Naive thymus-derived CD4-positive, alpha-beta T cell (primary cell): Measurements from ENCODE around the gene DCST1. TPM values are rescaled to one million over a fixed set of nuclear protein-coding genes. Genes with fewer than 3 reads are reported as not detected.

ENCODE experiments used
- ATAC-seq: fragments of 150-1000 bp; cut with Tn5 transposase; 2 replicates; pipeline ENCODE4 v1.10.0; 2021; ENCODE audit warnings: mild to moderate bottlenecking, moderate library complexity
- CTCF ChIA-PET: fragments of 350-600 bp; sonication (Branson Sonifier 250); formaldehyde crosslinking; loops from one replicate; lab custom pipeline; 2021; ENCODE audit warnings: antibody characterized with exemption; lab: Charles Lee
- POLR2A ChIA-PET: fragments of 350-600 bp; sonication (Branson Sonifier 250); formaldehyde crosslinking; loops from one replicate; lab custom pipeline; 2021; ENCODE audit warnings: antibody characterized with exemption, inconsistent platforms; lab: Charles Lee
- DNase-seq, 9 donors: peaks; one replicate each; pipeline versions ENCODE4 v3.0.0 to v3.0.0-alpha.2; 2020 to 2022; ENCODE audit warnings: mixed read lengths in 1 of 9
- H3K27ac ChIP-seq: one replicate; pipeline ENCODE4 v1.7.0; 2013; ENCODE audit warnings: mild to moderate bottlenecking, low read depth, low read length, moderate library complexity
- H3K27me3 ChIP-seq, 2 donors: one replicate each; pipeline ENCODE4 v1.7.0; 2013; ENCODE audit warnings: low read length in 2 of 2, mild to moderate bottlenecking in 2 of 2, moderate library complexity in 2 of 2; ENCODE audit not compliant: control insufficient read depth in 2 of 2, insufficient read depth in 2 of 2
- H3K36me3 ChIP-seq, 3 experiments: 1 replicate in 2 of 3; 2 replicates in 1 of 3; pipeline ENCODE4 v1.7.0; 2013; ENCODE audit warnings: low read length in 3 of 3, mild to moderate bottlenecking in 3 of 3, moderate library complexity in 1 of 3; ENCODE audit not compliant: insufficient read depth in 3 of 3, control insufficient read depth in 2 of 3
- H3K4me1 ChIP-seq, 2 donors: one replicate each; pipeline ENCODE4 v1.7.0; 2013; ENCODE audit warnings: low read length in 2 of 2, mild to moderate bottlenecking in 2 of 2, moderate library complexity in 1 of 2; ENCODE audit not compliant: control insufficient read depth in 2 of 2, insufficient read depth in 2 of 2
- H3K4me3 ChIP-seq: 2 replicates; pipeline ENCODE4 v1.7.0; 2013; ENCODE audit warnings: mild to moderate bottlenecking, low read length
- H3K9me3 ChIP-seq, 3 experiments: 1 replicate in 2 of 3; 2 replicates in 1 of 3; pipeline ENCODE4 v1.7.0; 2013; ENCODE audit warnings: low read length in 3 of 3; ENCODE audit not compliant: control insufficient read depth in 2 of 3
- H3K27ac Mint-ChIP-seq, 9 donors: one replicate each; pipeline ENCODE4 v1.8.0; 2020 to 2022; ENCODE audit warnings: mixed read lengths in 9 of 9, mild to moderate bottlenecking in 8 of 9, moderate library complexity in 5 of 9, inconsistent platforms in 2 of 9
- H3K27me3 Mint-ChIP-seq, 5 donors: one replicate each; pipeline ENCODE4 v1.8.0; 2021 to 2022; ENCODE audit warnings: mixed read lengths in 5 of 5, mild to moderate bottlenecking in 1 of 5
- H3K36me3 Mint-ChIP-seq, 5 donors: one replicate each; pipeline ENCODE4 v1.8.0; 2020 to 2022; ENCODE audit warnings: mixed read lengths in 5 of 5, mild to moderate bottlenecking in 3 of 5, inconsistent platforms in 1 of 5
- H3K4me1 Mint-ChIP-seq, 7 donors: one replicate each; pipeline ENCODE4 v1.8.0; 2020 to 2022; ENCODE audit warnings: mixed read lengths in 7 of 7, mild to moderate bottlenecking in 3 of 7, inconsistent platforms in 1 of 7
- H3K4me3 Mint-ChIP-seq, 10 donors: one replicate each; pipeline ENCODE4 v1.8.0; 2020 to 2022; ENCODE audit warnings: mild to moderate bottlenecking in 10 of 10, mixed read lengths in 10 of 10, moderate library complexity in 6 of 10, inconsistent platforms in 2 of 10
- H3K9me3 Mint-ChIP-seq, 11 donors: one replicate each; pipeline ENCODE4 v1.8.0; 2020 to 2022; ENCODE audit warnings: mixed read lengths in 11 of 11, mild to moderate bottlenecking in 4 of 11, inconsistent platforms in 1 of 11, moderate library complexity in 1 of 11
- intact Hi-C, 2 donors: fragments of 100-400 bp; cut with micrococcal nuclease; formaldehyde crosslinking; loops; one replicate each; pipeline ENCODE4 v1.15.1; 2023
- polyA plus RNA-seq, 2 donors: library from polyadenylated mRNA; unstranded; fragments of 300-500 nt; fragmentation: Illumina TruSeq; gene quantifications; one replicate each; pipeline ENCODE4 v1.2.3, GENCODE V29; 2021
- total RNA-seq, 6 experiments: library from RNA in 5 of 6; stranded (reverse) in 5 of 6; gene quantifications; 1 replicate in 5 of 6; 2 replicates in 1 of 6; pipeline ENCODE4 v1.2.3 and lab custom pipeline; 2021 to 2026

Gene DCST1
- total and polyA plus RNA-seq, 7 experiments from 2014 or later, result 0.19 to 0.78 (median 0.42) TPM; not detected in 4

DNA sequence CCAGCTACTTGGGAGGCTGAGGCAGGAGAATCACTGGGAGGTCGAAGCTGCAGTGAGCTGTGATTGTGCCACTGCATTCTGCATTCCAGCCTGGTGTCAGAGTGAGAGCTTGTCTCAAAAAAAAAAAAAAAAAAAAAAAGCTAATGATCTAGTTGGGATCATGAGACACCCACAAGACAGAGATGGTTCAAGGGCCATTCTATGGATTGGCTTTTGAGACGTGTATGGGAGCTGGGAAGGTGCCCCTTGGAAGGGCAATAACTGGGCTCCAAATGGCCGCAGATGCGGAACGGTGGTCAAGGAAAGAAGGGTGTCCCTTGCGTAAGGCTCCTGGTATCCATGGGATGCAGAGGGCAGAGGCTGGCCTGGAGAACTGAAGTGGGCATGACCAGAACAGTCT, 10.7 kb downstream of the DCST1 start:
- Histone ChIP-seq H3K4me3 (no peak overlapping the region), H3K36me3 (no peaks in the 10 kb centered on the region), H3K27ac (no peak overlapping the region), H3K27me3 (no peaks in the 10 kb centered on the region), H3K9me3 (no peaks in the 10 kb centered on the region), H3K4me1 (no peaks in the 10 kb centered on the region)
- ChIA-PET POLR2A (interaction anchor here (1.1 to 2.6 kb wide), 3 partner anchors 17 to 74 kb away, joined by 3 to 7 read pairs (median 3); partner anchors contain the start of gene SHC1), CTCF (interaction anchor here (0.6 to 8.5 kb wide), 16 partner anchors 9 to 92 kb away, joined by 3 to 138 read pairs (median 5); partner anchors contain the start of gene PBXIP1)
- Mint-ChIP-seq H3K4me3 (no peak overlapping the region), H3K36me3 (no peaks in the 10 kb centered on the region), H3K4me1 (peaks cover 4 to 16% (median 8%) of the 10 kb centered on the region in 7 donors), H3K9me3 (no peaks in the 10 kb centered on the region), H3K27me3 (peaks cover 0 to 4% (median 0%) of the 10 kb centered on the region in 5 donors), H3K27ac (peak overlapping the region in 1 of 9 donors; percentile 42)
- intact Hi-C loops, result no loop called here
- DNase-seq (no peak), ATAC-seq (no peak)

- DNase-seq, result peak in 7 of 9 donors; percentile 49 to 70 (median 58)
- intact Hi-C loops, result loop anchor here (1.0 kb wide), 3 partner anchors 16 to 40 kb away; no protein-coding TSS in a partner anchor
- ChIA-PET POLR2A (interaction anchor here (1.0 to 2.6 kb wide), 3 partner anchors 16 to 75 kb away, joined by 3 to 7 read pairs (median 3); partner anchors contain the start of gene SHC1), CTCF (interaction anchor here (0.6 to 8.5 kb wide), 19 partner anchors 8 to 254 kb away, joined by 3 to 138 read pairs (median 5); partner anchors contain the start of gene PBXIP1)
- no peak overlapping the region for H3K27ac ChIP-seq
- H3K27me3 ChIP-seq, result no peaks in the 10 kb centered on the region
- no peaks in the 10 kb centered on the region for H3K36me3 Mint-ChIP-seq
- H3K4me3 Mint-ChIP-seq, result no peak overlapping the region
- H3K4me3 ChIP-seq, result no peak overlapping the region
- H3K9me3 ChIP-seq, result no peaks in the 10 kb centered on the region
- no peaks in the 10 kb centered on the region for H3K4me1 ChIP-seq
- peaks cover 0 to 4% (median 0%) of the 10 kb centered on the region in 5 donors for H3K27me3 Mint-ChIP-seq
- peaks cover 4 to 21% (median 14%) of the 10 kb centered on the region in 7 donors for H3K4me1 Mint-ChIP-seq
- peak overlapping the region in 1 of 9 donors; percentile 52 for H3K27ac Mint-ChIP-seq
- peak; percentile 96 for ATAC-seq
- H3K36me3 ChIP-seq, result no peaks in the 10 kb centered on the region
- no peaks in the 10 kb centered on the region for H3K9me3 Mint-ChIP-seq
Observed at GRCh38 chr1:155044812-155045657, 11.4 kb downstream of the DCST1 start.

GRCh38 chr1:155048449-155049334, 15.1 kb downstream of the DCST1 start:
- H3K27me3 ChIP-seq, result no peaks in the 10 kb centered on the region
- POLR2A ChIA-PET, result interaction anchor here (1.2 to 1.6 kb wide), 2 partner anchors 17 to 69 kb away, joined by 3 read pairs; no protein-coding TSS in a partner anchor
- no peaks in the 10 kb centered on the region for H3K9me3 ChIP-seq
- peak overlapping the region in 4 of 10 donors; percentile 25 to 58 (median 36) for H3K4me3 Mint-ChIP-seq
- no peak overlapping the region for H3K27ac ChIP-seq
- H3K9me3 Mint-ChIP-seq, result no peaks in the 10 kb centered on the region
- H3K4me3 ChIP-seq, result no peak overlapping the region
- H3K27ac Mint-ChIP-seq, result peak overlapping the region in 2 of 9 donors; percentile 1 to 10
- no peaks in the 10 kb centered on the region for H3K27me3 Mint-ChIP-seq
- no peak for DNase-seq
- no peak for ATAC-seq
- H3K4me1 Mint-ChIP-seq, result peaks cover 22 to 44% (median 31%) of the 10 kb centered on the region in 7 donors
- CTCF ChIA-PET, result interaction anchor here (0.7 to 8.5 kb wide), 5 partner anchors 10 to 37 kb away, joined by 3 to 138 read pairs (median 4); no protein-coding TSS in a partner anchor
- no peaks in the 10 kb centered on the region for H3K36me3 ChIP-seq
- H3K36me3 Mint-ChIP-seq, result no peaks in the 10 kb centered on the region
- intact Hi-C loops, result no loop called here
- peaks cover 5 to 13% of the 10 kb centered on the region in 2 donors for H3K4me1 ChIP-seq

DNA sequence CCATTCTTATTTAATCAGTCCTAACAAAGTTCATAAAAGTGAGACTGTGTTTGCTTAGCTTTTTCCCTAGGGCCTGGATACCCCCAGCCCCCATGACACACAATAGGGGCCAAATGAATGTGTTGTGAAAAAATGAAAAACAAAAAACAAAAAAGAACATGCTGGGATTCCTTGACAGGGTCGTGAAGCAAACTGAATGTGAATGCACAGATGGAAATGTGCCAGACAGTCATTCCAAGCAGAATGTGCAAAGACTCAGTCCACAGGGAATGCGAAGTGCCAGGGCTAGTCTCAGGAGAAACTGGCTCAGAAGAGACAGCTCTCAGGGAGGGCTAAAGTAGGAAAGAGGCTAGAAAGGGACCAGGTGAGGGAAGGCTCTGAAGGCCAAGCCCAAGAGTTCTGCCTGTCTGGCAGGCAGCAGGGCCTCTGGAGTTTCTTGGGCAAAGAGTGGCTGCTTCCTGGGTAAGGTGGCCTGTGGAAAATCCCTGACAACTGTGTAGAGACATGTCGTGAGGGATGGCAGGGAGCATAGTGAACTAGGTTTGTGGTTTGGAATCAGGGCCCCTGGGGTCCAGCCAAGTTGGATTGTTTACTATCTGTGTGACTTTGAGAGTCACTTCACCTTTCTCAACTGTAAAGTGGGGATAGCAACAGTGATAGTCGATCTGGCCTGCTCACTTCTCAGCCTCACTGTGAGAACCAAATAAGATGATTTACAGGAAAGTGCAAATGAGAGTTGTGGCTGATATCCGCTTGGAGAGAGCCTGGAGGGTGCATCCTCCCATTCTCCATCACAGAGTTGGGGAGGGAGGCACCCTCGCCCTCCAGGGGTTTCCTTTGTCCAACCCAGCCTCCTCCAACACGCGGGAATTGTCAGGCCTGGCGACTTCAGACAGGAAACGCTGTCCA, 16.3 kb downstream of the DCST1 start:
- POLR2A ChIA-PET, result interaction anchor here (1.2 to 1.4 kb wide), 5 partner anchors 8 to 67 kb away, joined by 3 to 5 read pairs (median 3); partner anchors contain the start of gene FLAD1
- H3K4me3 ChIP-seq, result peak overlapping the region; percentile 59

DNA sequence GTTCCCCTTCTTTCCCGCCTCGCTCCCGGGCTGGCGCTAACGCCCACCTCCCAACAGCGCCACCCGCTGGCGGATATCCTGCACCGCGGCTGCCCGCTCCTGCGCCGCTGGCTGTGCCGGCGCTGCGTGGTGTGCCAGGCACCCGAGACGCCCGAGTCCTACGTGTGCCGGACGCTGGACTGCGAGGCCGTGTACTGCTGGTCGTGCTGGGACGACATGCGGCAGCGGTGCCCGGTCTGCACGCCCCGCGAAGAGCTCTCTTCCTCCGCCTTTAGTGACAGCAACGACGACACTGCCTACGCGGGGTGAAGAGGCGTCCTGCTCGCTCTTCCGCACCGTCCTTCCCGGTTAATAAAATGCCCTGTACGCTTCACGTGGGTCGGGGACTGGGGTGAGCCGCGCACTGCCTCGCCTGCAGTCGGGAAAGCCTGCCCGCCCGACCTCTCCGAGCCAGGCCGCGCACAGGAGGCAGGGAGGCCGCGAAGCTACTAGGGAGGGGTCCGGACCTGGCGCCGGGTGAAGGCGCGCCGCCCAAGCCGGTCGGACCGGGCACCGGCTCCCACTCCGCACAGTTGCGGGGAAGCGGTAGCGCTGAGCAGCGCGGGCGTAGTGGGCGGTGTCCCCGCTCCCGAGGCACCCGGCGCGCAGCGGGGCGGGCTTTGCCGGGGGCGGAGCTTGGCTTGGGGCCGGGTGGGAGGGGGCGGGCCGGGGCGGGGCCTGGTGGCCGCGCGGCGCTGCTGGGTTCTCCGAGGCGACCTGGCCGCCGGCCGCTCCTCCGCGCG, 17.1 kb downstream of the DCST1 start, which contains the start of gene ADAM15:
ADAM15 (plus strand) TSS at position 757 of the 782 bp plus-strand sequence. CDS start 71 bp downstream, outside the sequence.
- H3K4me1 Mint-ChIP-seq, result peaks cover 14 to 31% (median 23%) of the 10 kb centered on the region in 7 donors
- no peaks in the 10 kb centered on the region for H3K9me3 Mint-ChIP-seq
- ChIA-PET CTCF (interaction anchor here (0.6 to 2.6 kb wide), 13 partner anchors 9 to 651 kb away, joined by 3 to 8 read pairs (median 4); no protein-coding TSS in a partner anchor), POLR2A (interaction anchor here (0.7 to 1.4 kb wide), 9 partner anchors 8 to 68 kb away, joined by 3 to 6 read pairs (median 3); partner anchors contain the start of gene FLAD1)
- Histone ChIP-seq H3K4me3 (peak within 1 kb of the TSS; percentile 66), H3K36me3 (peaks cover 0 to 4% (median 0%) of the 10 kb centered on the region in 3 experiments), H3K9me3 (no peaks in the 10 kb centered on the region), H3K27me3 (no peaks in the 10 kb centered on the region), H3K27ac (peak within 1 kb of the TSS; percentile 72), H3K4me1 (peaks cover 5 to 13% of the 10 kb centered on the region in 2 donors)
- H3K27me3 Mint-ChIP-seq, result no peaks in the 10 kb centered on the region
- intact Hi-C loops, result loop anchor here (1.0 to 5.0 kb wide), 6 partner anchors 33 to 778 kb away; partner anchors contain the start of genes CKS1B (in 2 of the 2) and HAX1 (in 1 of the 2)
- DNase-seq, result peak; percentile 56 to 88 (median 74)
- H3K36me3 Mint-ChIP-seq, result no peaks in the 10 kb centered on the region
- H3K4me3 Mint-ChIP-seq, result peak within 1 kb of the TSS; percentile 74 to 91 (median 88)
- ATAC-seq, result peak; percentile 90
- peak within 1 kb of the TSS in 8 of 9 donors; percentile 47 to 85 (median 70) for H3K27ac Mint-ChIP-seq

More for the DNA sequence above, 16.3 kb downstream of the DCST1 start:
- peak overlapping the region; percentile 64 to 90 (median 87) for H3K4me3 Mint-ChIP-seq
- peak overlapping the region; percentile 34 to 69 (median 60) for H3K27ac Mint-ChIP-seq
- H3K27me3 Mint-ChIP-seq, result no peaks in the 10 kb centered on the region
- Histone ChIP-seq H3K9me3 (no peaks in the 10 kb centered on the region), H3K27me3 (no peaks in the 10 kb centered on the region), H3K27ac (peak overlapping the region; percentile 68), H3K36me3 (no peaks in the 10 kb centered on the region), H3K4me1 (peaks cover 5 to 13% of the 10 kb centered on the region in 2 donors)
- CTCF ChIA-PET, result interaction anchor here (1.3 to 1.8 kb wide), 5 partner anchors 8 to 35 kb away, joined by 4 to 8 read pairs (median 4); no protein-coding TSS in a partner anchor
- no peak for ATAC-seq
- DNase-seq, result no peak
- no peaks in the 10 kb centered on the region for H3K36me3 Mint-ChIP-seq
- intact Hi-C loops, result loop anchor here (2.0 to 5.0 kb wide), 3 partner anchors 33 to 778 kb away; partner anchors contain the start of gene HAX1 (in 1 of the 2)
- H3K9me3 Mint-ChIP-seq, result no peaks in the 10 kb centered on the region
- peaks cover 18 to 38% (median 30%) of the 10 kb centered on the region in 7 donors for H3K4me1 Mint-ChIP-seq
